ENCODE measurements around the gene RAB11FIP4.

The RAB11FIP4 gene

DNA sequence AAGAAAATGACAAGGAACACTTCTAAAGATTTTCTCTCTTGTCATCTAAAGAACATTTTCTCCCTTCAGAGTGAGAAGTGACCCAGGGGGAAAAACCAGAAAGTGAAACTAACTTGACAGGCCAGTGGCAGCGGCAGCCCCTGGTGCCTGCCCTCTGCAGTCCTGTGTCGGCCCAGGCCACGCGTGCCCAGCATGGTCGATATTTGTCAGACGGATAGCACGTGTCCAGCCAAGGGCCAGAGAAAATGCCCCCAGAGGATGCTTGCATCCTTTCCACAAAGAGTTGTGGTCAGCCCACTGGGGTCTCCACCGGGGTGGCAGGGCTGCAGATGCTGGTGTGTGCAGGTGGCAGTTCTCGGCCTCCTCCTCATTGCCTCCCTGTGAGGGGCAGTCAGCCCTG is 176.6 kb downstream of the RAB11FIP4 start:
- no peak for DNase-seq (ENCODE audit: low read depth in 2 of 2)

DNA sequence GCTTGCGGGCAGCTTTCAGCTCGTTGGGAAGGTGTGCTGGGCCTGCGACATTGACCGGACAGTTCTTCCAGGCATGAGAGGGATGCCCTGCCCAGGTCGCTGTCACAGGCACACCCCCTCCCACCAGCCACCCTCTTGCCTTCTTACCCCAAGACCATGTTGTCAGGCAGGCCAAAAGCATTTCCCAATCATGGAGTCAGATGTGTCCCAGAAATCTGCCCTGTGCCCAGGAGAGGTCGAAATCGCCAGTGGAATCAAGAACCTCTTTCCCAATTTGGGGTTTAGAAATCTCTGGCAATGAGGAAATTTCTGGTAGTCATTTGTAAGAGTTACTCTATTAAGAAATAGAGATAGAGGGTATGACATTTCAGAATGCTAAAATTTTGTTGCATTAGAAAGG is 177.1 kb downstream of the RAB11FIP4 start:
- no peak for DNase-seq (ENCODE audit: low read depth in 2 of 2)

DNA sequence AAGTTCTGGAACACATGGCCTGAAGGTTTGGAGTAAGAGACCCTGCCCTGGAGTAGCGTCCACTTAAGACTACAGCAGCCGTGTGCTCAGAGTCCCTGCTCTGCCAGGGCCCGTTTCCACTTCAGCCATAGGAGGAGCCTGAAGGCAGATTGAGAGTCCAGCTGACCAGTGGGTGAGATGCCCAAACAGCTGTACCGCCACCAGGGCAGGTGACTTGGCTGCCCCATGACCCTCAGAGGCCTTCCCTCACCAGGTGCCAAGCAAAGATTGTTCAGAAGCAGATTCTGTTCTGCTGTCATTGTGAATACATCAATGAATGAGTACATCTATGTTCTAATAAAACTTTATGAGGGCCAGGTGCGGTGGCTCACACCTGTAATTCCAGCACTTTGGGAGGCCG is 178.8 kb downstream of the RAB11FIP4 start:
- no peak for DNase-seq (ENCODE audit: low read depth in 2 of 2)

DNA sequence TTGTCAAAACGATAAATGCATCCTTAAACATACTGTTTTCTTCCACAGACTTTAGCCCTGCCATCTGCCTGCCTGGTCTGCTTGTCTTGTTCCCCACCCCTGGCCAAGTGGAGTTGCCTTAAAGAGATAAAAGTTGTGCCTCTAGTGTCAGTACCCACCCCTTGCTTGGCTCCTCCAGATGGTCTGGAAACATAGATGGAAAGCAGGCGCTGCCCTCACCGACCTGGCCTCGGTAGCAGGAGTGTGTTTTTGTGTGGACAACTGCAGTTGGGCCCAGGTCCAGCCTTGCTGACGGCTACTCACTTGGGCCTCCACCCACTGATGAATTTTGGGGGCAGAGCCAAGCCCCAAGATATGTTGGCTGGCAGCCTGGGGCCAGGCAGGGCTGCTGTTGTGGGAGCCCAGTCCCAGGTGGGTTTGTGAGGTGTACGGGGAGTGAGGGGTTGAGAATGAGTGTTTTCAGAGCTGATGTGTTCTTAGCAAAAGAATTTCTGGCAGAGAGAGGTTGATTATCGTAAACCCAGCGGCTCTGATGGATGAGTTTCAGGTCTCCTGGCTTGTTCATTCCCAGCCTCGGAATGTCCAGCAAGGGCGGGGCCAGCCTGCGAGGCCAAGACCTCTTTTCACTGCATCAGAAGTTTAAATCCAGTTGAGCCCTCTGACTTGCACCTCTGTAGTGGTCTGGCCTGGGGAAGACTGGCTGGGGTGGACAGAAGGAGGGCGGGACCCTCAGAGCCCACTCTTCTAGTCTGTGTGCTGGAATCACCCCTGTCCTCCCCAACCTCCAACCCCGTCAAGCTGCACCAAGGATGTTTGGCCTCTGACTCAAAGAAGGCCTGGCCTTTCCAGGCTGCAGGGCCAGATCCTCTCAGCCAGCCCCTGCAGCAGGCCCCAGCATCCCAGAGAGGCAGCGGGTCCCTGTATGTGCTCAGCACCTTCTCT is 179.7 kb downstream of the RAB11FIP4 start:
- no peak for DNase-seq (ENCODE audit: low read depth in 2 of 2)

DNA sequence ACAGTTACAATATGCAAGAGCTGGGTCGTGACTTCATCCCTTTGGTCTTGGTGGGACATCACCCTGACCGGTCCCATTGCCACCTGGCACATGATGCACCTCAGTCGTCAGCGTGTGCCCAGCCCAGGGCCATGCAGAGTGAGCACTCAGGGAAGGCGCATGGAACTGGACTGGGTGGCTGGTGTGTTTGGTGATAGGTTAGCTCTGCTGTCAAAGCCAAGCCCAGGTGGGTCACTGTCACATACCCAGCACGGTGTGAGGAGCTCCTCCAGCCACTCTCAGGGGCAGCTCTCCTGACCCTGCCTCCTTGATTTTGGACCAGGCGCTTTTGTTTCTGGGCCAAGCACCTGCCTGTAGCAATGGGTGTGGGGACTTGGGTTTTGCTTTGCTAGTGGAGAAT is 180.9 kb downstream of the RAB11FIP4 start:
- no peak for DNase-seq (ENCODE audit: low read depth in 2 of 2)

DNA sequence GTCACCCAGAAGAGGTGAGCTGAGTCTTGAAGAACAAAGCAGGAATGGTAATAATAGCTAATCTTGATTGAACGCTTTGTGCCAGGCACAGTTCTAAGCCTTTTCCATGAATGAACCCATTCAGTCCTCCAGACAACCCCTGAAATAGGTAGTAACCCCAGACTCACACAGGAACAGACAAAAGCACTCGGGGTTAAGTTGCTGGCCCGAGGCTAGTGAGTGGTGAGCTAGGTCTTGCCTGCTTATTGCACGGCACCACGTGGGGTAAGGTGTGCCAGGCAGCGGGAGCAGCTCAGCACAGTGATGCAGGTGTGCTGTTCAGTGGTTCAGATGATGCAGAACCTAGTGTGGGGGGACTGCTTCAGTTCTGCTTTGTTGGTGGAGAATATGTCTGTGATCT is 181.6 kb downstream of the RAB11FIP4 start:
- DNase-seq (ENCODE audit: low read depth in 2 of 2), result no peak

DNA sequence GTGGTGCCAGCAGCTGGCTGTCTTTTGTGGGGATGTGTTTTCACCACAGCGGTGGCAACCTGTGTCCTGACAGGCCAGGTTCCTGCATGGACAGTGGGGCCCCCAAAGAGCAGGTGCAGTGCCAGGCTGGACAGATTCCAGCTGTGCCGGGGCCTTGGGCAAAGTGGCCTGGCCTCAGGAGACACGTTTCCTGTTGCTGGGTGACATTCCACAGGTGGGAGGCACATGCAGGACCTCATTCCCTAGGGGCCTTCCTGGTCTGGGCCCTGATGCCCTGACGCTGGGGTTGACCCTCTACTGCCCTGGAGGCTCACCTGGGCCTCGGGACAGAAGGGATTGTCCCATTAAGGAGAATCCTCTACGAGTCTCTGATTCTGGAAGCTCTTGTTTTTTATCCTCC is 182.4 kb downstream of the RAB11FIP4 start:
- DNase-seq (ENCODE audit: low read depth in 2 of 2), result no peak

DNA sequence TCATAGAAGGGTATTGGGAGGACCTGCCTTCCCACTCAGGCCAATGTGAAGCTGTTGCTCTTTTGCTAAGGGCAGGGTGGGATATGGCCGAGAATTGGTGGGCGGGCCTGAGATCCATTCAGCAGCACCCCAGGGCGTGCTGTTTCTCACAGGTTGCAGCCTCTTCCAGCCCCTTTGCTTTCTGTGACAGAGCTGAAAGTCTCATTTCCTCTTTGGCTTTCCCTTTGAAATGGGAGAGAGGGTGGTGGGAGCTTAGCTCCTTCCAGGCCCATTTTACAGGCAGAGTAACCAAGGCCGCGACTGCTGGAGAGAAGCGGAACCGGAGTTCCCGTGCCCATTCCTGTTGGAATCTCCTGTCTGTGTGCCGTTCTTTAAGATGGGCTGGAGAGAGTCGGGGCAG is 183.0 kb downstream of the RAB11FIP4 start:
- no peak for DNase-seq (ENCODE audit: low read depth in 2 of 2)

DNA sequence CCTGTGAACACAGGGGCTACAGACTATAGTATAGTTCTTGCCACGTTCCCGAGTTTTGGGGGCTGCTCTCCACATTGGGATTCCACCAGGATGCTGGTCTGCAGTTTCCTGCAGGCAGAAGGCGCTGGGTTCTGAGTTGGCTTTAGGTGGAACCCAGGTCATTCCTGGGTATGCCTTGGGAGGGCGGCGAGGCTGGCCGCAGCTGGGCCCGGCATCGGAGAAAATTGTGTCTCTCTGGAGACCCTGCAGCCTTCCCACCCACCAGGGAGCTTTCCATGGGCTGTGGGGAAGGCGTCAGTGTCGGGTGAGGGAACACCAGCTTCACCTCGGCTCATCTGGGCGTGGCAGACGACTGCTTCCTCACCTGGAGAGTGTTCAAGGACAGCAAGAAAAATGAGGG is 183.6 kb downstream of the RAB11FIP4 start:
- no peak for DNase-seq (ENCODE audit: low read depth in 2 of 2)

DNA sequence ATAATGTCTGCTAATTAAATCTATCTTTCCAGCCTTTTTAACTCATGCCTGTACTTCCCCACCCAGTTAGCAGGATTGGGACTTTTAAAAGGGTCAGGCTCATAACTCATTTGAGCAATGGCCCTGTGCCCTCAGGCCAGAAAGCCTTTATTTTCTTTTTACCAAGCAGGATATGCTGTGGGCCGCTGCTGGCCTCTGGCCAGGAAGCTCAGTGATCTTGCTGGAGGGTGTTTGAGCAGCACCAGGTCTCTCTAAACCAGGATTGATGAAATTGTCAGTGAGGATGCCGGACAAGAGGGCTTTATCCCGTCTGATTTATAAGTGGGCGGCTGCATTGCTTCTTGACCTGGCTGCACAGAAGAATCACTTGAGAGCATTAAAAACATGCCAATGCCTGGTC is 187.8 kb downstream of the RAB11FIP4 start:
- no peak for DNase-seq (ENCODE audit: low read depth in 2 of 2)

DNA sequence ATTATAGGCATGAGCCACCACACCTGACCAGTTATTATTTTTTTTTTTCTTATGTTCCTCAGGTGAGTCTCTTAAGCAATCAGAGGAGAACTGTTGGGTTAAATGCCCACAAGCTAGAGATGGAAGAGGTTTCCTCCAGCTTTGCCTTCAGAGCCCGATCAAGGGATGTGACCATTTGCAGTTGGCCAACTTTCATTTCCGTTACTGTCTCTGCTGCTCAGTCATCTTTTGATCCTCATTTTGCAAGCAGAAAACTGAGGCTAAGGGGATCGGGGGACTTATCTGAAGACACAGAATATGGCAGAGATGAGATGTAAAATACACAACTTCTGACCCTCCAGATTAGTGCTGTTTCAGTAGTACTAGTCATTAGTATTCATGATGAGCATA is 188.8 kb downstream of the RAB11FIP4 start:
- no peak for DNase-seq (ENCODE audit: low read depth in 2 of 2)

DNA sequence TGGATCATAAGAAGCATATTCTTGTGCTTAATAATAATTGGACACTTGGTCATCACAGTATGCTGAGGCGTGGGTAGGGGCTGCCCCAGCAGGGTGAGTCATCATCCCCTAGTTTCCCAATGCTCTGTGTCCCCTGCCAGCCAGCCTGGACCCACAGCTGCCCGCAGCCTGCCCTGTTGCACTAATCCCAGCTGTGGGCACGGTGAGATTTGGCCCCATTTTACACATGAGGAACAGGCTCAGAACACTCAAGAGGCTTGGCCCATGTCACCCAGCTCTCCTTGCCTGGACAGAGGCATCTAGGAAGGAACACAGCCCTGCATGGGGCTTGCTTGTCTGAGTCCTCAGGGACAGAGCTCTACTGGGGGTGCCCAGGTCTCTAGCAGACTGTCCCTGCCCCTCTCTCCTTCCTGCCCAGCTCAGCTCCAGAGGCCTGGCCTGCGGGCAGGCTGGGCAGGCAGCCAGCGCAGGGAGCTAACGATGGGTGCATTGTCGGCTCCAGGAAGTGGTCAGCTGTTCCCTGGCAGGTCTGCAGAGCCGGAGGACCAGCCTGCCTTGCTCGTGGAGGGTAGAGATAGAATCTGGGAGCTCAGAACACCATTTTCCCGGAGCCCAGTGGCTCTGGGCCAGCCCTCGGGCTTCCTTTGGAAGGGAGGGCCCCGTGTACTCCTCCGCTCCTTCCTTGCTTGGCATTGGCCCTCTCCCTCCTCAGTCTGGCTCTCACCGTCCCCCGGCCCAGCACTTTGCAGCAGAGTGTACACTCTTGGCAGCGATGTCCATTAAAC is 189.4 kb downstream of the RAB11FIP4 start:
- DNase-seq (ENCODE audit: low read depth in 2 of 2), result no peak

DNA sequence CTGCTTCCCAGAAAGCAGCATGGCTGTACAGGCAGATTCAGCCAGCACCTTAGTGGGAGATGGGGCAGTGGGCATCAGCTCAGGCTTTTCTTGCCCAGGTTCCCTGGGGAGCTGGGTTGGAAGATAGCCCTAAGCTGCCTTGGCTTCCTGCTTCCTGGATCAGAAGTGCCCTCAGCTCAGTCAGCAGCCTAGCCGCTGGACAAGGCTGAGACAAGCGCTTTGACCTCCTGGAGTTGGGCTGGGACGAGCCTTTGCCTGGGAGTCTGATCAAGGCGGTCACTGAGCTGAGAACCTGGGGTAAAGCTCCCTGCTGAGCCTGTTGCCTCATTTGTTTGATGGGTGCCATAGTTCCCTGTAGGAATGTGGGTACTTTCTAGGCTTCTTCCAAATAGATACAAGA is 190.0 kb downstream of the RAB11FIP4 start:
- no peak for DNase-seq (ENCODE audit: low read depth in 2 of 2)

DNA sequence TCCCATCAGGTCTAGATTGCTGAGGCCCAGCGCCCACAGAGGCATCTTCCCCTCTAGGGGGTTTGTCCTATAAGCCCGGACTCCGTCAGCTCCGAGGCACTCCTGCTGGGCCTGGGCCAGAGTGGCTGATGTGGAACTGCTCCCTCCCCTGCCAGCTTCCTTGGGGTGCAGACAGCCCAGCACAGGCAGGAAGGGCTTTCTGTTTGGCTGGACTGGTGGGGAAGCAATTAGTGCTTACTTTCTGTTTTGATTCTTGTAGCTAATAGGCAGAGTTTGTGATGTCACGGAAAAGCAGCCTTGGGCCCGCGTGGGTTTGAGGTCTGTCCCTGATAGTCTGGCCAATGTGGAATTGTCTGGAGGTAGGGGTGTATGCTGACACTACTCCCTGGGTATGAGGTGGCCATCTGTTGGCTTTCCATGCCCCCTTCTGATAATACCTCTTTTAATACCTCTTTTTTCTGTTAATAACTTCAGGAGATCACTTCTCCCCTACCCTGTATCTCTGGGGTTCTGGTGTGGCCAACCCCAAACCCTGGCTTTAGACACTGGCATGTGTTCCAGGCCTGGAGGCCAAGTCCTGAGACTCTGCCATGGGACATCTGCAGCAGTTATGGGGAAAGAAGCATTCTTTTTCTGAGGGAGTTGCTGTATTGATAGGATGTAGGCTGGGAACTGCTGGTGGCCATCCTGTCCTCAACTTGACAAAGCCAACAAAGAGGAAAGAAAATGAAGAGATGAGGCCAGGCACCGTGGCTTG is 190.9 kb downstream of the RAB11FIP4 start:
- DNase-seq (ENCODE audit: low read depth in 2 of 2), result no peak

DNA sequence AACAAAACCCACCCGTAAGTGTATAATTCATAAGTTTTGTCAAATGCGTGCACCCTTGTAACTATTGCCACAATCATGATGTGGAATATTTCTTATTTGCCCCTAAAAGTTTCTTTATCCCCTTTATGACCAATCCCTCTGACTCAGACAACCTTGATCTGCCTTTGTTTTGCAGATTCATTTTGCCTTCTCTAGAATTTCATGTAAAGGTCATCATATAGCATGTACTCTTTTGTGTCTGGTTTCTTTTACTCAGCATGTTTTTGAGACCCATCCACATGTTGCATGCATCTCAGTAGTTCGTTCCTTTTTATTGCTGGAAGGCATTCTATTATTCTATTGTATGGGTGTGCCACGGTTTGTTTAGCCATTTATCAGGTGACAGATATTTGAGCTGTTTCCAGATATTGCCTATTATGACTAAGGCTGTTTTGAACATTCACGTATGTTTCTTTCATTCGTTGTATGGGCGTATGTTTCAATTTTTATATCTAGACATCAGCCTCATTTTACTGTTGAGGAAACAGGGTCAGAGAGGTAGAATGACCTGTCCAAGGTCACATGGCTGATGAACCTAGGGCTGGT is 192.4 kb downstream of the RAB11FIP4 start:
- DNase-seq (ENCODE audit: low read depth in 2 of 2), result no peak

DNA sequence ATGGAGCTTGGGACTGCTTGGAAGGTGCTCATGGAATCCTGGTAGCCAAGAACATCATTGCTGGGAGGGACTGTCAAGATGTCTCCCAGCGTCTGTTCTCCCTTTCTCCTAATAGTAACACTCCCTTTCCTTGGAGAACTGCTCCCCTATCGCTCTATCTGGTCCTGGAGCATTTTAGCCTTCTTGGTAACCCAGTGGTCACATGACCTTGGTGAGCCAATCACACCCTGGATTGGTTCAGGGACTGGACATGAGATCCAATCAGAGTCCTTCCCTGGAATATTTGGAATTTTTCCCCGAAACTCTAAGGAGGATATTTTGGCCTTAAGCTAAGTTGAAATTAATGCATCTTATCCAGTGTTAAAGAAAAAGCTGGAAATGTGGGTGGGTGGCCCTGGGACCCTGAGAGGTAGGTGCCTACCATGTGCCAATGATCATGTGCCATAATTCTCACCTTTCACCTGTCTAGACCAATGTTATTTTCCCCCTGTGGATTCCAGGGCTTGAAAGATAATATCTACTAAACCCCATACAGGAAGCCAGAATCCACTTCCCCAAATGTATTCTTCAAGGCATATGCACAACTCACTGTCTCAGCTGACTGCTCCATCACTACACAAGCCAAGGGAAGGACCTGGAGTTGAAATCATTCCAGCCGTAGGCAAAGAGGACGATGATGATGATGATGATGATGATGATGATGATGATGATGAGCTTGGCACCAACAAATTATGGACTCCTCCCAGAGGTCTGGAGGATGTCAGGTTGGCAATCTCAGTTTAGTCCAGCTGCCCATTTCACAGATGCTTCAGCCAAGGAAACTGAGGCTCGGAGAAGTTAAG is 193.2 kb downstream of the RAB11FIP4 start:
- DNase-seq (ENCODE audit: low read depth in 2 of 2), result no peak

DNA sequence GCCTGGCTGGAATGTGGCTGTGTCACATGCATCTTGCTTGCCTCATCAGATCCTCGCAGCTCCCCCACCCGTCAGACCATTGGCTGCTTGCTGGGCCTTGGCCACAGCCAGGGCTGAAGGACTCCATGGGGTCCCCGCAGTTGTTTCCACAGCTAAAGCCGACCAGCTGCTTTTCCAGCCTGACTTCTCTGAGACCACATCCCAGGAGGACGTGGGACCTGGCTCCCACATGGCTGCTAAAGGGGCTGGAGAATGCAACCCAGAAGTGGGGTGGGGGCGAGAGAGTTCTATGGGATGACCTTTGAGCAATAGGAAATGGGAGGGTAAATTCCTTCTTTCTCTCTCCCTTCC is 193.8 kb downstream of the RAB11FIP4 start:
- DNase-seq (ENCODE audit: low read depth in 2 of 2), result no peak

DNA sequence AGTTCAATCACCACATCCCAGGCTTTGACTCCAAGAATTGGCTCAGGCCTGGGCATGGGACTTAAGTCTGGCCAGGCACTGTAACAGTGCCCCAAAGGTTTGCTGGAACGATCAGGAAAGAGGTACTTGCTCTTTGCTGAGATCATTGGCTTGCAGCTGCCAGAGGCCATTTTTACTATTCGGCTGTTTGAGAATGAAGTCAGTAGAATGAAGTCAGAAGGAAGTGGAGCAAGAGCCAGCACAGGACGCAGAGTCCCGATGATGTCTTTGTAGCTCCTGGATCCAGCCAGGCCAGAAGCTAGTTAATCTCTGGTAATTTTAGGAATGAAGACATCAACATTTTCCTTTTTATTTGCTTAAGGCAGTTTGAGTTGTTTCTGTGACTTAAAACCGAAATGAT is 195.5 kb downstream of the RAB11FIP4 start:
- DNase-seq (ENCODE audit: low read depth in 2 of 2), result no peak

DNA sequence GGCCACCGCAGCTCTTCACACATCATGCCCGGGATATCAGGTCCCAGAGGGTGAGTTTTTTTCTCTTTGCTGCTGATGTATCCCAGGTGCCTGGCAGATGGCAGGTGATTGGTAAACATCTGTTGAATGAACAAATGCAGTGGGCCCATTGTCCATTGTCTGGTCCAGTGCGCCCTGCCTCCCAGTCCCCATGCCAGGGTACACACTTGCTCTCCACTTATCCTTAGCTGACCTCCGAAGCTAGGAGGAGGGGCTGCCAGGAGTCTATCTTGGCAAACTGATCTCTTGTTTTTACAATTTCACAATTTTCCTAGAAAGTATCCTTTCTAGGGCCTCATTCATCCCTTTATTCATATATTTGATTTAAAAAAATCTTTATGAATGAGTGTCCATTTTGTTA is 196.0 kb downstream of the RAB11FIP4 start:
- no peak for DNase-seq (ENCODE audit: low read depth in 2 of 2)

Measured in stimulated activated CD4-positive, alpha-beta T cell treated with anti-CD3 and anti-CD28 coated beads, Interleukin-15, amount 100 ng/mL, for 48 hours (primary cell).